ENCODE data around the gene MAP4. TPM values are rescaled to one million over a fixed set of nuclear protein-coding genes. Genes with fewer than 3 reads are reported as not detected.

The MAP4 gene
- total RNA-seq, 1 experiment from 2014 or later, result 140 TPM

DNA sequence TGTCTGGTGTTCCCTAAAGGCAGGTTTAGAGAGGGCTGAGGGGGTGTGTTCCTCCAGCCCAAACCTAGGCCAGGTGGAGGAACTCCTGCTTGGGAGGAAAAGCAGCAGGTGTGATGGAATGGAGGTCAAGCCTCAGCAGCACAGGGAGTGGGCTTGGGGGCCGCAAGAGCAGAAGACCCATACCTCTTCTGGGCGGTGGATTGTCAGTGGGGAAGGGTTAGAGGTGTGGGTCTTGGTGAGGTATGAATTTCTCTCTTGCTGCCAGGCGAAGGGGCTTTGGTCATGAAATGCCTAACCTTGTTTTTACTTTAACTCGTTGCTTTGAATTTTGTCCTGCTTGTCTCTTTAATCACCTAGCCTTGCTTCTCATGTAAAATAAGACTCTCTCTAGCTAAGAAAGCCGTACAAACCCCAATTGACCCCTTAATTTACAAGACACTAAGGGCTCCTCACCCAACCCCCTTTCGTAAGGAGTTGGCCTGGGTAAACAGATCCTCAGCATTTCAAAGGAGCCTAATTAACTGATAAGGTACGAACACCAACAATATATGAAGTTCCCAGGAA lies 174.3 kb downstream of the MAP4 start:
- H3K27ac Mint-ChIP-seq, result peak overlapping the region; percentile 85 to 99 (median 96); a peak in 6 of 7 replicates
- H3K4me3 Mint-ChIP-seq, result peak overlapping the region; percentile 49 to 73
- no peak overlapping the region for H4K5ac ChIP-seq (ENCODE audit: insufficient read length, low read depth, low read length)
- no peak overlapping the region for H2BK15ac ChIP-seq (ENCODE audit: low read depth, low read length)
- H2BK20ac ChIP-seq (ENCODE audit: low read depth, low read length, poor library complexity, severe bottlenecking), result no peak overlapping the region
- no peak for DNase-seq
- no peaks in the 10 kb centered on the region for H3K27me3 ChIP-seq (ENCODE audit: insufficient read depth, low read length)
- WGBS (ENCODE audit: extremely low coverage, insufficient read length, low lambda C conversion rate), result no CpG with 5 or more reads among the region's 7 CpGs
- H3K14ac ChIP-seq (ENCODE audit: insufficient read depth, low read length), result no peak overlapping the region
- H4K20me1 ChIP-seq (ENCODE audit: control insufficient read depth, insufficient read depth, insufficient read length), result no peaks in the 10 kb centered on the region
- H2BK12ac ChIP-seq (ENCODE audit: insufficient read length, low read depth, low read length), result no peak overlapping the region
- no peak overlapping the region for H3T11ph ChIP-seq (ENCODE audit: low read length)
- H3K4ac ChIP-seq (ENCODE audit: low read depth, low read length), result no peak overlapping the region
- H3K56ac ChIP-seq (ENCODE audit: insufficient read length, low read depth, low read length), result no peak overlapping the region
- no peak overlapping the region for H2AFZ ChIP-seq (ENCODE audit: low read length)
- no peaks in the 10 kb centered on the region for H3K23me2 ChIP-seq (ENCODE audit: insufficient read length, low read depth, low read length, poor library complexity, severe bottlenecking)
- H3K4me1 ChIP-seq (ENCODE audit: insufficient read depth, low read length), result peaks cover 13% of the 10 kb centered on the region; the same call in 1 of the 2 replicates
- H3K9me3 ChIP-seq (ENCODE audit: control insufficient read depth, low read depth, low read length), result no peaks in the 10 kb centered on the region
- no peak overlapping the region for H2BK5ac ChIP-seq (ENCODE audit: insufficient read length, low read length)
- no peaks in the 10 kb centered on the region; a peak in 1 of 5 replicates for H3K9me3 Mint-ChIP-seq
- H3K4me1 Mint-ChIP-seq, result peaks cover 36 to 57% of the 10 kb centered on the region in 2 experiments
- H2AK5ac ChIP-seq (ENCODE audit: insufficient read length, low read length), result no peak overlapping the region
- H3K23ac ChIP-seq (ENCODE audit: insufficient read length, low read depth, low read length), result no peak overlapping the region
- no peak overlapping the region for H4K8ac ChIP-seq (replicated peaks; ENCODE audit: insufficient read length, low read depth, low read length)
- H4K91ac ChIP-seq (ENCODE audit: insufficient read length, low read depth, low read length), result no peak overlapping the region
- no peak overlapping the region for H3K18ac ChIP-seq (ENCODE audit: insufficient read length, low read depth, low read length)
- H3K27ac ChIP-seq (ENCODE audit: insufficient read length, low read depth, low read length), result no peak overlapping the region
- H3K79me1 ChIP-seq (ENCODE audit: insufficient read depth, low read depth, low read length, poor library complexity, severe bottlenecking), result peaks cover 2% of the 10 kb centered on the region
- TF ChIP-seq, protein P1, sequence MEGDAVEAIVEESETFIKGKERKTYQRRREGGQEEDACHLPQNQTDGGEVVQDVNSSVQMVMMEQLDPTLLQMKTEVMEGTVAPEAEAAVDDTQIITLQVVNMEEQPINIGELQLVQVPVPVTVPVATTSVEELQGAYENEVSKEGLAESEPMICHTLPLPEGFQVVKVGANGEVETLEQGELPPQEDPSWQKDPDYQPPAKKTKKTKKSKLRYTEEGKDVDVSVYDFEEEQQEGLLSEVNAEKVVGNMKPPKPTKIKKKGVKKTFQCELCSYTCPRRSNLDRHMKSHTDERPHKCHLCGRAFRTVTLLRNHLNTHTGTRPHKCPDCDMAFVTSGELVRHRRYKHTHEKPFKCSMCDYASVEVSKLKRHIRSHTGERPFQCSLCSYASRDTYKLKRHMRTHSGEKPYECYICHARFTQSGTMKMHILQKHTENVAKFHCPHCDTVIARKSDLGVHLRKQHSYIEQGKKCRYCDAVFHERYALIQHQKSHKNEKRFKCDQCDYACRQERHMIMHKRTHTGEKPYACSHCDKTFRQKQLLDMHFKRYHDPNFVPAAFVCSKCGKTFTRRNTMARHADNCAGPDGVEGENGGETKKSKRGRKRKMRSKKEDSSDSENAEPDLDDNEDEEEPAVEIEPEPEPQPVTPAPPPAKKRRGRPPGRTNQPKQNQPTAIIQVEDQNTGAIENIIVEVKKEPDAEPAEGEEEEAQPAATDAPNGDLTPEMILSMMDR (conservative IDR thresholded peaks at IDR 0.05), result no peak
- H3K36me3 Mint-ChIP-seq (ENCODE audit: insufficient read depth in 1 of 3, low read depth in 3 of 3), result peaks cover 68 to 89% (median 82%) of the 10 kb centered on the region in 3 experiments
- H3K4me2 ChIP-seq (ENCODE audit: insufficient read depth, insufficient read length, low read length), result peak overlapping the region; percentile 46
- H2BK120ac ChIP-seq (ENCODE audit: low read depth, low read length, poor library complexity, severe bottlenecking), result no peak overlapping the region
- H3K79me2 ChIP-seq (ENCODE audit: insufficient read depth, low read length), result no peaks in the 10 kb centered on the region
- no peak overlapping the region for H3K9ac ChIP-seq (ENCODE audit: extremely low read depth, insufficient read length, low read length)
- no peaks in the 10 kb centered on the region; the same call in 1 of the 2 replicates for H3K27me3 Mint-ChIP-seq (ENCODE audit: low read depth)

Measured in H9 (cell line).